H1 (cell line): ENCODE results near the gene SLC38A1. TPM values are rescaled to one million over a fixed set of nuclear protein-coding genes. Genes with fewer than 3 reads are reported as not detected.

Source experiments
- polyA plus RNA-seq, 7 experiments: library from polyadenylated mRNA; depleted of rRNA in 3 of 7; stranded (reverse) in 5 of 7; unstranded in 2 of 7; fragments of >200 nt in 5 of 7; fragments of 200-250 nt in 2 of 7; gene quantifications; 1 replicate in 5 of 7; 2 replicates in 1 of 7; 4 replicates in 1 of 7; pipeline versions ENCODE4 v1.2.1 to v1.2.3, GENCODE V29; 2011 to 2013; ENCODE audit warnings: missing spikeins in 2 of 7, mixed read lengths in 2 of 7
- total RNA-seq: library from RNA; stranded (reverse); fragmentation: NEBNext Ultra II Directional; extraction: Animal tissue kit (Norgen Biotek cat#: 25700); gene quantifications from 2 replicates; pipeline ENCODE4 v1.2.1, GENCODE V29; 2021
- TF ChIP-seq, protein P1 (sequence below): fragments of 300-600 bp; sonication (generic); IDR thresholded peaks from 2 replicates; pipeline ENCODE4 v1.7.1; 2012; ENCODE audit warnings: low read length, moderate library complexity, mild to moderate bottlenecking, inconsistent platforms; ENCODE audit not compliant: insufficient replicate concordance

The SLC38A1 gene
- total and polyA plus RNA-seq, 2 of the 8 experiments (the other 6 are each of a cell fraction or from before 2014, with no cell fraction given), result 83.4 to 242 TPM

DNA sequence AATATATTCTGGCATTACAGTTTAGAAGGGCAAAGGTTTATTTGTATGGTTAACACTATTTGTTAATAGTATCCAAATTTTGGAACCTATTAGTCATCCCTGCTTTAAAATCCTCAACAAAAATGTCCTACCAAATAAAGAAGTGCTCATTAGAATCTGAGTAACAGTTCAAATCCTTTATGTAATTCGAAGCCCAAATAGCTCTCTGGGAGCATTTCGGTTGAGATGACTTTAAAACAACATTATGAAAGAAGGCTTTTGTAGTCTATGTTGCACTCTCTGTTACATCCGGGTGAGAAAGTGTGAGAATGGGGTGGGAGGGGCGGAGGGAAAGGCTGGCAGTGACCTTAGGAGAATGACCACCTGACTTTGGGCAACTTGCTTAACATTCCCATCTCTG is 59.7 kb downstream of the SLC38A1 start (continued):
- TF ChIP-seq, protein P1, sequence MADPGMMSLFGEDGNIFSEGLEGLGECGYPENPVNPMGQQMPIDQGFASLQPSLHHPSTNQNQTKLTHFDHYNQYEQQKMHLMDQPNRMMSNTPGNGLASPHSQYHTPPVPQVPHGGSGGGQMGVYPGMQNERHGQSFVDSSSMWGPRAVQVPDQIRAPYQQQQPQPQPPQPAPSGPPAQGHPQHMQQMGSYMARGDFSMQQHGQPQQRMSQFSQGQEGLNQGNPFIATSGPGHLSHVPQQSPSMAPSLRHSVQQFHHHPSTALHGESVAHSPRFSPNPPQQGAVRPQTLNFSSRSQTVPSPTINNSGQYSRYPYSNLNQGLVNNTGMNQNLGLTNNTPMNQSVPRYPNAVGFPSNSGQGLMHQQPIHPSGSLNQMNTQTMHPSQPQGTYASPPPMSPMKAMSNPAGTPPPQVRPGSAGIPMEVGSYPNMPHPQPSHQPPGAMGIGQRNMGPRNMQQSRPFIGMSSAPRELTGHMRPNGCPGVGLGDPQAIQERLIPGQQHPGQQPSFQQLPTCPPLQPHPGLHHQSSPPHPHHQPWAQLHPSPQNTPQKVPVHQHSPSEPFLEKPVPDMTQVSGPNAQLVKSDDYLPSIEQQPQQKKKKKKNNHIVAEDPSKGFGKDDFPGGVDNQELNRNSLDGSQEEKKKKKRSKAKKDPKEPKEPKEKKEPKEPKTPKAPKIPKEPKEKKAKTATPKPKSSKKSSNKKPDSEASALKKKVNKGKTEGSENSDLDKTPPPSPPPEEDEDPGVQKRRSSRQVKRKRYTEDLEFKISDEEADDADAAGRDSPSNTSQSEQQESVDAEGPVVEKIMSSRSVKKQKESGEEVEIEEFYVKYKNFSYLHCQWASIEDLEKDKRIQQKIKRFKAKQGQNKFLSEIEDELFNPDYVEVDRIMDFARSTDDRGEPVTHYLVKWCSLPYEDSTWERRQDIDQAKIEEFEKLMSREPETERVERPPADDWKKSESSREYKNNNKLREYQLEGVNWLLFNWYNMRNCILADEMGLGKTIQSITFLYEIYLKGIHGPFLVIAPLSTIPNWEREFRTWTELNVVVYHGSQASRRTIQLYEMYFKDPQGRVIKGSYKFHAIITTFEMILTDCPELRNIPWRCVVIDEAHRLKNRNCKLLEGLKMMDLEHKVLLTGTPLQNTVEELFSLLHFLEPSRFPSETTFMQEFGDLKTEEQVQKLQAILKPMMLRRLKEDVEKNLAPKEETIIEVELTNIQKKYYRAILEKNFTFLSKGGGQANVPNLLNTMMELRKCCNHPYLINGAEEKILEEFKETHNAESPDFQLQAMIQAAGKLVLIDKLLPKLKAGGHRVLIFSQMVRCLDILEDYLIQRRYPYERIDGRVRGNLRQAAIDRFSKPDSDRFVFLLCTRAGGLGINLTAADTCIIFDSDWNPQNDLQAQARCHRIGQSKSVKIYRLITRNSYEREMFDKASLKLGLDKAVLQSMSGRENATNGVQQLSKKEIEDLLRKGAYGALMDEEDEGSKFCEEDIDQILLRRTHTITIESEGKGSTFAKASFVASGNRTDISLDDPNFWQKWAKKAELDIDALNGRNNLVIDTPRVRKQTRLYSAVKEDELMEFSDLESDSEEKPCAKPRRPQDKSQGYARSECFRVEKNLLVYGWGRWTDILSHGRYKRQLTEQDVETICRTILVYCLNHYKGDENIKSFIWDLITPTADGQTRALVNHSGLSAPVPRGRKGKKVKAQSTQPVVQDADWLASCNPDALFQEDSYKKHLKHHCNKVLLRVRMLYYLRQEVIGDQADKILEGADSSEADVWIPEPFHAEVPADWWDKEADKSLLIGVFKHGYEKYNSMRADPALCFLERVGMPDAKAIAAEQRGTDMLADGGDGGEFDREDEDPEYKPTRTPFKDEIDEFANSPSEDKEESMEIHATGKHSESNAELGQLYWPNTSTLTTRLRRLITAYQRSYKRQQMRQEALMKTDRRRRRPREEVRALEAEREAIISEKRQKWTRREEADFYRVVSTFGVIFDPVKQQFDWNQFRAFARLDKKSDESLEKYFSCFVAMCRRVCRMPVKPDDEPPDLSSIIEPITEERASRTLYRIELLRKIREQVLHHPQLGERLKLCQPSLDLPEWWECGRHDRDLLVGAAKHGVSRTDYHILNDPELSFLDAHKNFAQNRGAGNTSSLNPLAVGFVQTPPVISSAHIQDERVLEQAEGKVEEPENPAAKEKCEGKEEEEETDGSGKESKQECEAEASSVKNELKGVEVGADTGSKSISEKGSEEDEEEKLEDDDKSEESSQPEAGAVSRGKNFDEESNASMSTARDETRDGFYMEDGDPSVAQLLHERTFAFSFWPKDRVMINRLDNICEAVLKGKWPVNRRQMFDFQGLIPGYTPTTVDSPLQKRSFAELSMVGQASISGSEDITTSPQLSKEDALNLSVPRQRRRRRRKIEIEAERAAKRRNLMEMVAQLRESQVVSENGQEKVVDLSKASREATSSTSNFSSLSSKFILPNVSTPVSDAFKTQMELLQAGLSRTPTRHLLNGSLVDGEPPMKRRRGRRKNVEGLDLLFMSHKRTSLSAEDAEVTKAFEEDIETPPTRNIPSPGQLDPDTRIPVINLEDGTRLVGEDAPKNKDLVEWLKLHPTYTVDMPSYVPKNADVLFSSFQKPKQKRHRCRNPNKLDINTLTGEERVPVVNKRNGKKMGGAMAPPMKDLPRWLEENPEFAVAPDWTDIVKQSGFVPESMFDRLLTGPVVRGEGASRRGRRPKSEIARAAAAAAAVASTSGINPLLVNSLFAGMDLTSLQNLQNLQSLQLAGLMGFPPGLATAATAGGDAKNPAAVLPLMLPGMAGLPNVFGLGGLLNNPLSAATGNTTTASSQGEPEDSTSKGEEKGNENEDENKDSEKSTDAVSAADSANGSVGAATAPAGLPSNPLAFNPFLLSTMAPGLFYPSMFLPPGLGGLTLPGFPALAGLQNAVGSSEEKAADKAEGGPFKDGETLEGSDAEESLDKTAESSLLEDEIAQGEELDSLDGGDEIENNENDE, result no peak
